Gastroesophageal sphincter (tissue), 3 donors: ENCODE measurements around the gene BMAL1.

Experiments used
- CTCF ChIP-seq, 4 experiments: fragments of 200-600 bp in 2 of 4; fragments of 450-650 bp in 2 of 4; sonication (generic) in 1 of 4; IDR thresholded peaks; one replicate each; pipeline ENCODE4 v1.5.1; 2017 to 2019; ENCODE audit warnings: antibody characterized with exemption in 4 of 4, mild to moderate bottlenecking in 2 of 4, moderate library complexity in 2 of 4
- POLR2A ChIP-seq, 2 donors: fragments of 450-650 bp; IDR thresholded peaks; one replicate each; pipeline ENCODE4 v1.6.1; 2017; ENCODE audit warnings: antibody characterized with exemption in 2 of 2, mild to moderate bottlenecking in 2 of 2, moderate library complexity in 1 of 2
- POLR2AphosphoS5 ChIP-seq: sonication (generic); formaldehyde crosslinking; IDR thresholded peaks from one replicate; pipeline ENCODE4 v1.6.1; 2017; ENCODE audit warnings: antibody characterized with exemption

GRCh38 chr11:13378316-13378715 is 100.7 kb downstream of the BMAL1 start:
- TF ChIP-seq POLR2AphosphoS5: no peak
- TF ChIP-seq POLR2A (IDR thresholded peaks at IDR 0.05): no peak
- no peak for TF ChIP-seq CTCF (IDR thresholded peaks at IDR 0.05)
